Neural crest cell (in vitro differentiated cells): ENCODE results near the gene KANK2. TPM values are rescaled to one million over a fixed set of nuclear protein-coding genes. Genes with fewer than 3 reads are reported as not detected.
A peak's percentile ranks its signal among the peaks of the same experiment; 100 is the strongest.

Experiments
- DNase-seq: peaks from one replicate; pipeline ENCODE4 v3.0.0; 2021; ENCODE audit warnings: low read depth, mixed read lengths, low spot score
- H3K27ac Mint-ChIP-seq: one replicate; pipeline ENCODE4 v1.8.0; 2021; ENCODE audit warnings: mild to moderate bottlenecking, mixed read lengths; ENCODE audit not compliant: unreplicated experiment
- H3K27me3 Mint-ChIP-seq: 2 replicates; pipeline ENCODE4 v1.8.0; 2021; ENCODE audit warnings: low read depth, mild to moderate bottlenecking, mixed read lengths
- H3K36me3 Mint-ChIP-seq: 2 replicates; pipeline ENCODE4 v1.8.0; 2021; ENCODE audit warnings: low read depth, mild to moderate bottlenecking, mixed read lengths
- H3K4me1 Mint-ChIP-seq: 2 replicates; pipeline ENCODE4 v1.8.0; 2021; ENCODE audit warnings: mixed read lengths
- H3K4me3 Mint-ChIP-seq: one replicate; pipeline ENCODE4 v1.8.0; 2021; ENCODE audit warnings: mild to moderate bottlenecking, mixed read lengths
- H3K9me3 Mint-ChIP-seq: 2 replicates; pipeline ENCODE4 v1.8.0; 2021; ENCODE audit warnings: mixed read lengths
- CTCF ChIP-seq: fragments of 200-600 bp; sonication (generic); conservative IDR thresholded peaks from 2 replicates; pipeline ENCODE4 v1.5.0; 2021; ENCODE audit warnings: antibody characterized with exemption, mild to moderate bottlenecking
- total RNA-seq: library from RNA; stranded (reverse); gene quantifications from 2 replicates; pipeline ENCODE4 v1.2.1, GENCODE V29; 2021

KANK2 gene
- total RNA-seq, 1 donor from 2014 or later: 32.1 TPM

- Mint-ChIP-seq H3K36me3 (no peaks in the 10 kb centered on the region), H3K27me3 (no peaks in the 10 kb centered on the region), H3K27ac (no peak overlapping the region), H3K4me1 (peaks cover 12% of the 10 kb centered on the region), H3K9me3 (no peaks in the 10 kb centered on the region), H3K4me3 (no peak overlapping the region)
- no peak for DNase-seq
- TF ChIP-seq CTCF: no peak
These were observed 37.5 kb downstream of the KANK2 start for GRCh38 chr19:11159598-11160439.

GRCh38 chr19:11155373-11156120 lies 41.8 kb downstream of the KANK2 start, which contains the start of gene SPC24:
SPC24 (minus strand) TSS chr19:11155782; CDS start chr19:11155776, 6 bp downstream.
- no peaks in the 10 kb centered on the region for H3K9me3 Mint-ChIP-seq
- H3K4me1 Mint-ChIP-seq: peaks cover 25% of the 10 kb centered on the region

GRCh38 chr19:11154683-11155047 lies 42.7 kb downstream of the KANK2 start:
- H3K4me1 Mint-ChIP-seq: peaks cover 25% of the 10 kb centered on the region
- no peaks in the 10 kb centered on the region for H3K9me3 Mint-ChIP-seq
- TF ChIP-seq CTCF: no peak
- H3K27ac Mint-ChIP-seq: peak overlapping the region; percentile 48
- peak overlapping the region; percentile 94 for H3K4me3 Mint-ChIP-seq
- H3K27me3 Mint-ChIP-seq: no peaks in the 10 kb centered on the region
- H3K36me3 Mint-ChIP-seq: peaks cover 3% of the 10 kb centered on the region
- DNase-seq: no peak

More at GRCh38 chr19:11155373-11156120, 41.8 kb downstream of the KANK2 start, which contains the start of gene SPC24:
- H3K36me3 Mint-ChIP-seq: peaks cover 3% of the 10 kb centered on the region
- H3K4me3 Mint-ChIP-seq: peak within 1 kb of the TSS; percentile 94
- no peaks in the 10 kb centered on the region for H3K27me3 Mint-ChIP-seq
- TF ChIP-seq CTCF: no peak
- DNase-seq: peak; percentile 91
- H3K27ac Mint-ChIP-seq: peak within 1 kb of the TSS; percentile 87

GRCh38 chr19:11152318-11153062 lies 44.9 kb downstream of the KANK2 start:
- no peak for DNase-seq
- Mint-ChIP-seq H3K9me3 (no peaks in the 10 kb centered on the region), H3K27ac (no peak overlapping the region), H3K4me1 (peaks cover 25% of the 10 kb centered on the region), H3K36me3 (peaks cover 3% of the 10 kb centered on the region), H3K4me3 (peak overlapping the region; percentile 68), H3K27me3 (no peaks in the 10 kb centered on the region)
- no peak for TF ChIP-seq CTCF

- no peak for DNase-seq
- peaks cover 3% of the 10 kb centered on the region for H3K36me3 Mint-ChIP-seq
- H3K27me3 Mint-ChIP-seq: no peaks in the 10 kb centered on the region
- no peak for TF ChIP-seq CTCF
- H3K9me3 Mint-ChIP-seq: no peaks in the 10 kb centered on the region
- peak overlapping the region; percentile 67 for H3K27ac Mint-ChIP-seq
- peaks cover 23% of the 10 kb centered on the region for H3K4me1 Mint-ChIP-seq
- H3K4me3 Mint-ChIP-seq: peak overlapping the region; percentile 34
These were observed 46.2 kb downstream of the KANK2 start for GRCh38 chr19:11151181-11151580.
